ENCODE data around the gene TMEM190.

TMEM190 gene

GRCh38 chr19:55352040-55352439 is 24.6 kb upstream of the TMEM190 start:
- no peak for DNase-seq (ENCODE audit: low read depth)

- no peak for DNase-seq (ENCODE audit: low read depth)
Observed at GRCh38 chr19:55352549-55353145, 24.0 kb upstream of the TMEM190 start.

GRCh38 chr19:55353356-55353802 is 23.2 kb upstream of the TMEM190 start:
- no peak for DNase-seq (ENCODE audit: low read depth)

- peak; percentile 31 for DNase-seq (ENCODE audit: low read depth)
Observed at GRCh38 chr19:55353803-55354697, 22.6 kb upstream of the TMEM190 start.

- no peak for DNase-seq (ENCODE audit: low read depth)
Observed at GRCh38 chr19:55354698-55355212, 21.9 kb upstream of the TMEM190 start, which contains the start of gene COX6B2. Gene COX6B2, minus strand, starts transcription at chr19:55354719. Its CDS starts 198 bp downstream, at chr19:55354521.

- no peak for DNase-seq (ENCODE audit: low read depth)
Observed at GRCh38 chr19:55355213-55355821, 21.3 kb upstream of the TMEM190 start.

- DNase-seq (ENCODE audit: low read depth) = no peak
Observed at GRCh38 chr19:55358493-55358892, 18.1 kb upstream of the TMEM190 start.

GRCh38 chr19:55358943-55359908 is 17.4 kb upstream of the TMEM190 start:
- no peak for DNase-seq (ENCODE audit: low read depth)

GRCh38 chr19:55360902-55361301 is 15.7 kb upstream of the TMEM190 start:
- DNase-seq (ENCODE audit: low read depth) = no peak

GRCh38 chr19:55362174-55362989 is 14.2 kb upstream of the TMEM190 start:
- no peak for DNase-seq (ENCODE audit: low read depth)

- no peak for DNase-seq (ENCODE audit: low read depth)
Observed at GRCh38 chr19:55362990-55363716, 13.5 kb upstream of the TMEM190 start, which contains the start of gene GARIN5B. Gene GARIN5B, minus strand, starts transcription at chr19:55363260. Its CDS starts 194 bp downstream, at chr19:55363066.

- DNase-seq (ENCODE audit: low read depth) = no peak
Observed at GRCh38 chr19:55365245-55365644, 11.4 kb upstream of the TMEM190 start.

GRCh38 chr19:55365964-55366363 is 10.7 kb upstream of the TMEM190 start:
- DNase-seq (ENCODE audit: low read depth) = no peak

- no peak for DNase-seq (ENCODE audit: low read depth)
Observed at GRCh38 chr19:55366790-55367189, 9.8 kb upstream of the TMEM190 start.

GRCh38 chr19:55368106-55368505 is 8.5 kb upstream of the TMEM190 start:
- DNase-seq (ENCODE audit: low read depth) = no peak

- no peak for DNase-seq (ENCODE audit: low read depth)
Observed at GRCh38 chr19:55368701-55369563, 7.7 kb upstream of the TMEM190 start.

GRCh38 chr19:55369653-55370304 is 6.8 kb upstream of the TMEM190 start:
- no peak for DNase-seq (ENCODE audit: low read depth)

- DNase-seq (ENCODE audit: low read depth) = no peak
Observed at GRCh38 chr19:55370305-55370988, 6.2 kb upstream of the TMEM190 start, which contains the start of gene IL11. Gene IL11, minus strand, starts transcription at chr19:55370463. Its CDS starts 153 bp downstream, at chr19:55370310.

Data from activated gamma-delta T cell treated with anti-CD3 and anti-CD28 coated beads, Interleukin-2, amount 50 U/mL, for 16 hours (primary cell).